Spleen (tissue), 13 donors: Measurements from ENCODE around the gene PDE8A. TPM values are rescaled to one million over a fixed set of nuclear protein-coding genes. Genes with fewer than 3 reads are reported as not detected.
A peak's percentile ranks its signal among the peaks of the same experiment; 100 is the strongest.

ENCODE experiments used
- DNase-seq: peaks from one replicate; pipeline ENCODE4 v3.0.0-alpha.2; 2020
- H3K27ac ChIP-seq, 8 donors: fragments of 200-600 bp; sonication (generic) in 7 of 8; 1 replicate in 4 of 8; 2 replicates in 4 of 8; pipeline versions ENCODE4 v1.5.0 to v1.8.0; 2016 to 2021; ENCODE audit warnings: inconsistent platforms in 4 of 8, mild to moderate bottlenecking in 4 of 8, moderate library complexity in 1 of 8
- H3K27me3 ChIP-seq, 7 donors: fragments of 200-600 bp; sonication (generic) in 6 of 7; replicated peaks in 1 of 7; 1 replicate in 4 of 7; 2 replicates in 3 of 7; pipeline versions ENCODE4 v1.5.0 to v1.8.0; 2016 to 2021; ENCODE audit warnings: inconsistent platforms in 3 of 7, mild to moderate bottlenecking in 1 of 7
- H3K36me3 ChIP-seq, 6 donors: fragments of 200-600 bp; sonication (generic) in 5 of 6; 1 replicate in 4 of 6; 2 replicates in 2 of 6; pipeline versions ENCODE4 v1.5.0 to v1.8.0; 2016 to 2021; ENCODE audit warnings: inconsistent platforms in 2 of 6
- H3K4me1 ChIP-seq, 6 donors: fragments of 200-600 bp; sonication (generic) in 5 of 6; 1 replicate in 3 of 6; 2 replicates in 3 of 6; pipeline versions ENCODE4 v1.5.0 to v1.8.0; 2016 to 2021; ENCODE audit warnings: inconsistent platforms in 3 of 6
- H3K4me3 ChIP-seq, 8 donors: fragments of 200-600 bp; sonication (generic) in 7 of 8; 1 replicate in 4 of 8; 2 replicates in 4 of 8; pipeline versions ENCODE4 v1.5.0 to v1.8.0; 2016 to 2021; ENCODE audit warnings: inconsistent platforms in 4 of 8, mild to moderate bottlenecking in 4 of 8, moderate library complexity in 2 of 8
- H3K9me3 ChIP-seq, 8 donors: fragments of 200-600 bp; sonication (generic) in 7 of 8; 1 replicate in 4 of 8; 2 replicates in 4 of 8; pipeline versions ENCODE4 v1.5.0 to v1.8.0; 2016 to 2021; ENCODE audit warnings: inconsistent platforms in 4 of 8
- CTCF ChIP-seq, 11 experiments: fragments of 200-600 bp in 7 of 11; fragments of 450-650 bp in 4 of 11; sonication (generic) in 4 of 11; IDR thresholded peaks in 8 of 11; conservative IDR thresholded peaks in 3 of 11; 1 replicate in 7 of 11; 2 replicates in 4 of 11; pipeline versions ENCODE4 v1.4.0 to v1.8.0; 2016 to 2021; ENCODE audit warnings: antibody characterized with exemption in 11 of 11, inconsistent platforms in 4 of 11, mild to moderate bottlenecking in 1 of 11
- POLR2A ChIP-seq, 3 donors: fragments of 450-650 bp; IDR thresholded peaks; one replicate each; pipeline ENCODE4 v1.5.1; 2017; ENCODE audit warnings: antibody characterized with exemption in 3 of 3, mild to moderate bottlenecking in 1 of 3
- POLR2AphosphoS5 ChIP-seq, 3 donors: sonication (generic); formaldehyde crosslinking; IDR thresholded peaks; one replicate each; pipeline ENCODE4 v1.5.1; 2017; ENCODE audit warnings: antibody characterized with exemption in 3 of 3
- WGBS, 5 donors: extraction: QIAGEN DNeasy Blood & Tissue Kit in 3 of 5; methylation state at CpG; one replicate each; pipeline versions ENCODE4 v1.1.5 to v1.1.7; 2013 to 2018; 5-methylcytosine and 5-hydroxymethylcytosine counted together
- intact Hi-C: fragments of 100-400 bp; cut with DNase I; formaldehyde crosslinking; loops from one replicate; pipeline ENCODE4 v1.15.0; 2023; ENCODE audit warnings: low total_unique reads
- long read RNA-seq, 2 donors: transcript quantifications; one replicate each; lab custom pipeline, GENCODE V29; 2026
- polyA plus RNA-seq, 3 donors: library from polyadenylated mRNA; stranded (reverse); fragments of 200-250 nt; gene quantifications; one replicate each; pipeline ENCODE4 v1.2.1, GENCODE V29; 2013
- total RNA-seq, 7 donors: library from RNA; depleted of rRNA in 3 of 7; stranded (reverse); fragments of >200 nt in 3 of 7; fragmentation: NEBNext Ultra II Directional in 4 of 7; extraction: Animal tissue kit (Norgen Biotek cat#: 25700) in 4 of 7; gene quantifications; one replicate each; pipeline versions ENCODE4 v1.1.0 to v1.2.1, GENCODE V29; 2016 to 2021
- donor health status: healthy with polysubstance abuse.
- donor health status: DM: no; HTN: no; CAD: no; lungs with moderate emphysema.
- donor health status: DM: no; HTN: no; CAD: no.
- donor health status: Bipolar disorder and iron deficiency.
- donor health status: healthy.
- donor health status: DM: no; HTN: no; CAD: no.
- donor health status: DM: yes; HTN: yes; CAD: no.

The PDE8A gene
- 10 to 100 TPM; 24.2 to 52.2 (median 39.8) TPM for total RNA-seq
- polyA plus RNA-seq, result 10 to 100 TPM; 13.2 to 22.7 (median 14.9) TPM
- long read RNA-seq, donor 1, partial matches to known transcripts, result 0 of 4 reads
- long read RNA-seq, donor 1, other reads (novel, unspliced or antisense), result 0 of 4 reads
- long read RNA-seq, donor 2, partial matches to known transcripts, result 0 of 3 reads
- long read RNA-seq, donor 2, other reads (novel, unspliced or antisense), result 0 of 3 reads

GRCh38 chr15:84981711-84982300 lies at the start of gene PDE8A:
PDE8A (plus strand) TSS chr15:84981856; CDS start chr15:84982163, 307 bp downstream.
- intact Hi-C loops, result no loop called here
- Histone ChIP-seq H3K36me3 (no peaks in the 10 kb centered on the region), H3K9me3 (no peaks in the 10 kb centered on the region), H3K27ac (peak within 1 kb of the TSS; percentile 89 to 97 (median 94)), H3K4me1 (peaks cover 5 to 66% (median 43%) of the 10 kb centered on the region in 6 donors), H3K4me3 (peak within 1 kb of the TSS; percentile 61 to 99 (median 88)), H3K27me3 (peaks cover 0 to 8% (median 0%) of the 10 kb centered on the region in 7 donors)
- DNase-seq, result no peak
- no peak for TF ChIP-seq POLR2A (IDR thresholded peaks at IDR 0.05)
- peak in 1 of 11 experiments; percentile 17 for TF ChIP-seq CTCF (IDR thresholded peaks at IDR 0.05 in 8 of 11, conservative IDR thresholded peaks at IDR 0.05 in 3 of 11)
- TF ChIP-seq POLR2AphosphoS5 (IDR thresholded peaks at IDR 0.05), result peak in 1 of 3 donors; percentile 7
- WGBS, 5 donors, result 0% methylated on average over 17 to 95 of the region's 95 CpGs

GRCh38 chr15:84934942-84935729 lies 46.5 kb upstream of the PDE8A start:
- Histone ChIP-seq H3K4me1 (no peaks in the 10 kb centered on the region), H3K9me3 (no peaks in the 10 kb centered on the region), H3K36me3 (no peaks in the 10 kb centered on the region), H3K27me3 (no peaks in the 10 kb centered on the region), H3K4me3 (no peak overlapping the region), H3K27ac (no peak overlapping the region)
- TF ChIP-seq POLR2A (IDR thresholded peaks at IDR 0.05), result no peak
- intact Hi-C loops, result no loop called here
- WGBS, 5 donors, result 81 to 89% (median 85%) methylated on average over 12 to 21 of the region's 21 CpGs
- DNase-seq, result no peak

- Histone ChIP-seq H3K9me3 (peaks cover 0 to 6% (median 0%) of the 10 kb centered on the region in 8 donors), H3K27me3 (no peaks in the 10 kb centered on the region), H3K27ac (no peak overlapping the region), H3K4me3 (no peak overlapping the region), H3K36me3 (no peaks in the 10 kb centered on the region), H3K4me1 (no peaks in the 10 kb centered on the region)
- 36 to 56% (median 40%) methylated on average over 5 of the region's 5 CpGs for WGBS, 5 donors
- DNase-seq, result no peak
- intact Hi-C loops, result no loop called here
- TF ChIP-seq POLR2AphosphoS5 (IDR thresholded peaks at IDR 0.05), result no peak
- TF ChIP-seq POLR2A (IDR thresholded peaks at IDR 0.05), result no peak
- TF ChIP-seq CTCF (IDR thresholded peaks at IDR 0.05 in 8 of 11, conservative IDR thresholded peaks at IDR 0.05 in 3 of 11), result no peak
Observed at GRCh38 chr15:84937144-84937543, 44.5 kb upstream of the PDE8A start.

- Histone ChIP-seq H3K9me3 (peaks cover 0 to 6% (median 0%) of the 10 kb centered on the region in 8 donors), H3K4me1 (no peaks in the 10 kb centered on the region), H3K27ac (no peak overlapping the region), H3K27me3 (no peaks in the 10 kb centered on the region), H3K36me3 (no peaks in the 10 kb centered on the region), H3K4me3 (no peak overlapping the region)
- no peak for TF ChIP-seq POLR2A (IDR thresholded peaks at IDR 0.05)
- TF ChIP-seq CTCF (IDR thresholded peaks at IDR 0.05 in 8 of 11, conservative IDR thresholded peaks at IDR 0.05 in 3 of 11), result no peak
- no peak for TF ChIP-seq POLR2AphosphoS5 (IDR thresholded peaks at IDR 0.05)
- intact Hi-C loops, result no loop called here
- no peak for DNase-seq
- 92 to 100% (median 94%) methylated on average over 1 of the region's 1 CpG for WGBS, 5 donors
Observed at GRCh38 chr15:84938726-84939125, 42.9 kb upstream of the PDE8A start.
